Stimulated activated naive B cell treated with anti-CD40 and anti-IgM and Interleukin-4, amounts not matched to agents 10 μg/mL and 1 μg/mL and 100 μg/mL, for 72 hours (primary cell): Measurements from ENCODE around the gene ZBTB9.

Source experiments
- ATAC-seq, 2 donors: fragments of 150-1000 bp; cut with Tn5 transposase; replicated peaks; 2 replicates each; pipeline ENCODE4 v1.10.0; 2021; ENCODE audit warnings: moderate library complexity in 1 of 2
- DNase-seq: peaks from one replicate; pipeline ENCODE4 v3.0.0; 2021
- H3K27ac Mint-ChIP-seq: one replicate; pipeline ENCODE4 v1.8.0; 2022; ENCODE audit warnings: mild to moderate bottlenecking, mixed read lengths
- H3K27me3 Mint-ChIP-seq, 2 donors: one replicate each; pipeline ENCODE4 v1.8.0; 2022; ENCODE audit warnings: mixed read lengths in 2 of 2
- H3K36me3 Mint-ChIP-seq, 2 donors: one replicate each; pipeline ENCODE4 v1.8.0; 2022; ENCODE audit warnings: mixed read lengths in 2 of 2, mild to moderate bottlenecking in 1 of 2
- H3K4me1 Mint-ChIP-seq, 2 donors: one replicate each; pipeline ENCODE4 v1.8.0; 2022; ENCODE audit warnings: mixed read lengths in 2 of 2, mild to moderate bottlenecking in 1 of 2
- H3K4me3 Mint-ChIP-seq, 2 donors: one replicate each; pipeline ENCODE4 v1.8.0; 2022; ENCODE audit warnings: mild to moderate bottlenecking in 2 of 2, mixed read lengths in 2 of 2, moderate library complexity in 1 of 2
- H3K9me3 Mint-ChIP-seq, 2 donors: one replicate each; pipeline ENCODE4 v1.8.0; 2022; ENCODE audit warnings: mixed read lengths in 2 of 2, mild to moderate bottlenecking in 1 of 2

Gene ZBTB9

DNA sequence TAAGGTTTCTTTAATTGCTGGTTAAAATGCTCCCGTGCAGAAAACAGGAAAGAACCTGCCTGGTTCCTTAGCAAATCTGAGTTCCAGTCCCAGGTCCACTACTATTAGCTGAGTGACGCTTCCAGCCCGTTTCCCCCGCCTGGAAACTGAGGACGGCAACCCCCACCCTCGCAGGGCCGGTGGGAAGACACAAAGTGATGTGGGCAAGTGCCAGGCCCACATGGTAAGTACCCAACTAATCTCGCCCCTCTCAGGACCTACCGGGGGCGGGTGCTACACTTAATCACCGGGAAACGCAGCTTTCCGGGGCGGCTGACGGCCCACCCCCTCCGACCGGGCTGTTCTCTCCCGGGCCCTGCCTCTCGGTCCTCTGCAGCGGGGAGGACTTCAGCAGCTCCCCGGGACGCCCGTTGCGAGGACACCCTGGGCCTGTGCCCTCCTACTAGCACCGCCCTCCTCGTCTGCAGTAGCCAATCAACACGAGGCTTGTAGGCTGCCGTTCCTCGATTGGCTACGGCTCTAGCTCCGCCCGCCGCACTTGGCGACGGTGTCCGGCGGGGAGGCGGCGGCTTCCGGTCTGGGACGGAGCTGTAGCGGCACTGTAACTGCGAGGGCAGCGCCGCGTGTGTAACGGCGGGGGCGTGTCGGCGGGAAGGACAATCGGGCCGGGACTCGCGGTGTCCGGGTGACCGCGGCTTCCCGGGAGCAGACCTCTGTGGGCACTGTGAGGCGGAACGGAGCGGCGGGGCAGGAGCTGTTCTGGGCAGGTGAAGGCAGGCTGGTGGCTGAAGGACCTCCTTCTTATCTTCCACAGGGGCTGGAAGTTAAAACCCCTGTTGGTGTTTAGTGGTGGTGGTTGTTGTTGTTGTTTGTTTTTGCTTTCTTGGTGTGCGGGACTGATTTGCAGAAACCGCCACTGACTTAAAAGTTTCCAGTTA, at the start of gene ZBTB9:
Gene ZBTB9, plus strand, starts transcription at position 568 of the 938 bp plus-strand sequence. CDS start 525 bp downstream, outside the sequence.
- Mint-ChIP-seq H3K27ac (peak within 1 kb of the TSS; percentile 91), H3K27me3 (no peaks in the 10 kb centered on the region)

DNA sequence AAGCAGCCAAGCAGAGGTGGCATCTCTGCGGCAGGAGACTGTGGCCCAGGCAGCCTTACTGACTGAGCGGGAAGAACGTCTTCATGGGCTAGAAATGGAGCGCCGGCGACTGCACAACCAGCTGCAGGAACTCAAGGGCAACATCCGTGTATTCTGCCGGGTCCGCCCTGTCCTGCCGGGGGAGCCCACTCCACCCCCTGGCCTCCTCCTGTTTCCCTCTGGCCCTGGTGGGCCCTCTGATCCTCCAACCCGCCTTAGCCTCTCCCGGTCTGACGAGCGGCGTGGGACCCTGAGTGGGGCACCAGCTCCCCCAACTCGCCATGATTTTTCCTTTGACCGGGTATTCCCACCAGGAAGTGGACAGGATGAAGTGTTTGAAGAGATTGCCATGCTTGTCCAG, 49.5 kb upstream of the ZBTB9 start:
- ATAC-seq, result no peak
- H3K36me3 Mint-ChIP-seq, result peaks cover 9 to 14% of the 10 kb centered on the region in 2 donors
- H3K9me3 Mint-ChIP-seq, result no peaks in the 10 kb centered on the region
- H3K4me1 Mint-ChIP-seq, result peaks cover 7 to 8% of the 10 kb centered on the region in 2 donors
- no peak for DNase-seq
- no peak overlapping the region for H3K27ac Mint-ChIP-seq
- H3K4me3 Mint-ChIP-seq, result no peak overlapping the region
- H3K27me3 Mint-ChIP-seq, result no peaks in the 10 kb centered on the region

More for the DNA sequence above, at the start of gene ZBTB9:
- DNase-seq (peak; percentile 93), ATAC-seq (peak; percentile 100)
- peaks cover 23 to 52% of the 10 kb centered on the region in 2 donors for H3K4me1 Mint-ChIP-seq
- peak within 1 kb of the TSS; percentile 95 to 98 for H3K4me3 Mint-ChIP-seq
- peaks cover 18 to 31% of the 10 kb centered on the region in 2 donors for H3K36me3 Mint-ChIP-seq
- no peaks in the 10 kb centered on the region for H3K9me3 Mint-ChIP-seq

DNA sequence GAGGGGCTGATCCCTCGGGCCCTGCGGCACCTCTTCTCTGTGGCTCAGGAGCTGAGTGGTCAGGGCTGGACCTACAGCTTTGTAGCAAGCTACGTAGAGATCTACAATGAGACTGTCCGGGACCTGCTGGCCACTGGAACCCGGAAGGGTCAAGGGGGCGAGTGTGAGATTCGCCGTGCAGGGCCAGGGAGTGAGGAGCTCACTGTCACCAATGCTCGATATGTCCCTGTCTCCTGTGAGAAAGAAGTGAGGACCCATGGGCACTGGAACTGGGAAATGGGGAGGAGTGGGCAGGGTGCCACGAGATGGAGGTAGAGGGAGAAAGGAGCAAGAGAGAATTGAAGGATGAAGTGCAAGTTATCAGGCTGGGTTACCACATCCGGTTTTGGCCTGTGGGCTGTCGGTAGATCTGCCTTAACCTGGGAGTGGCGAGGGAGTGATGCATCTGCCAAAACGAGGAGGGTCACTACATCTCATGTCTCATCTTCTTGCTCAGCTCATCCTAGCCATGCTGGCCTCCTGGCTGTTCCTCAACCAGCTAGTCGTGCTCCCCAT, 48.9 kb upstream of the ZBTB9 start:
- ATAC-seq, result no peak
- H3K27me3 Mint-ChIP-seq, result no peaks in the 10 kb centered on the region
- no peaks in the 10 kb centered on the region for H3K9me3 Mint-ChIP-seq
- H3K4me3 Mint-ChIP-seq, result no peak overlapping the region
- no peak for DNase-seq
- H3K36me3 Mint-ChIP-seq, result peaks cover 9 to 14% of the 10 kb centered on the region in 2 donors
- peak overlapping the region; percentile 47 for H3K27ac Mint-ChIP-seq
- peaks cover 10 to 11% of the 10 kb centered on the region in 2 donors for H3K4me1 Mint-ChIP-seq

GRCh38 chr6:33406126-33406525, 48.2 kb upstream of the ZBTB9 start:
- H3K27ac Mint-ChIP-seq, result peak overlapping the region; percentile 47
- DNase-seq (no peak), ATAC-seq (no peak)
- H3K9me3 Mint-ChIP-seq, result no peaks in the 10 kb centered on the region
- H3K4me3 Mint-ChIP-seq, result no peak overlapping the region
- peaks cover 9 to 14% of the 10 kb centered on the region in 2 donors for H3K36me3 Mint-ChIP-seq
- peaks cover 11% of the 10 kb centered on the region in 2 donors for H3K4me1 Mint-ChIP-seq
- H3K27me3 Mint-ChIP-seq, result no peaks in the 10 kb centered on the region

GRCh38 chr6:33407132-33407718, 47.2 kb upstream of the ZBTB9 start:
- no peak overlapping the region for H3K4me3 Mint-ChIP-seq
- H3K9me3 Mint-ChIP-seq, result no peaks in the 10 kb centered on the region
- DNase-seq, result no peak
- peaks cover 18 to 22% of the 10 kb centered on the region in 2 donors for H3K4me1 Mint-ChIP-seq
- H3K27ac Mint-ChIP-seq, result peak overlapping the region; percentile 25
- no peaks in the 10 kb centered on the region for H3K27me3 Mint-ChIP-seq
- H3K36me3 Mint-ChIP-seq, result peaks cover 9 to 14% of the 10 kb centered on the region in 2 donors
- no peak for ATAC-seq

DNA sequence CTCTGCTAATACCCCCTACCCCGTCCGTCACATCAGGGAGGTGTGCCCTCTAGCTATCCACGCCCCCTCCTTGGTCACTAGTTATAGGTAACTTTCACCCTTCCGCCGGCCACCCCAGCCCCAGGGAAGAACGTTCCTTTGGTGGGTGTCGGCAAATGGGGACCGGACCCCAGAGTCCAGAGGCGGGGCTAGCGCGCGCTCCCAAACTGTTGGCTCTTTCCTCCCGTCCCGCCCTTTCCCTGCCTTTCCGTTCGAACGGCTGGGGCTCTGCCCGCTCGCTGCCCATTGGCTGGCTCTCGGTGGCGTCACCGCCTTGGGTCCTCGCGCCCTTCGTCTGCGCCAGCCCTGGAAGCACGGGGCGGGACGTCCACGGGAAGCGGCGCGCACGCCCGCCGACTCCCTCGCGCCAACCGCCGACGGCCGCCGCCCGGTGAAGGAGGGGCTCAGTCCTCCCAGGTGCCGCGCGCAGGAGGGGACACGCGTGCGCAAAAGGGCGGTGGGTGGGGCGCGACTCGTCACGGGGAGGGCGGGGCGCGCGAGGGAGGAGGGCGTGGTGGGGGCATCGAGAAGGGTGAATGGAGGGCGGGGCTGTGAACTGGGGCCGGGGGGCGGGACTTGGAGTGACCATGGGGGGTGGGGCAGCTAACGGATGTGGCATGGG, 44.2 kb upstream of the ZBTB9 start:
- Mint-ChIP-seq H3K4me3 (peak overlapping the region; percentile 91 to 92), H3K27me3 (no peaks in the 10 kb centered on the region), H3K36me3 (peaks cover 24 to 33% of the 10 kb centered on the region in 2 donors), H3K4me1 (peaks cover 42 to 52% of the 10 kb centered on the region in 2 donors), H3K9me3 (no peaks in the 10 kb centered on the region), H3K27ac (peak overlapping the region; percentile 96)
- peak; percentile 98 for DNase-seq
- peak; percentile 91 to 92 for ATAC-seq

GRCh38 chr6:33410711-33411631, 43.4 kb upstream of the ZBTB9 start, which contains the start of gene PHF1:
TSS of gene PHF1 (plus strand) at chr6:33411014. CDS start at chr6:33412264, 1,250 bp downstream.
- Mint-ChIP-seq H3K27me3 (no peaks in the 10 kb centered on the region), H3K27ac (peak within 1 kb of the TSS; percentile 96), H3K36me3 (peaks cover 28 to 34% of the 10 kb centered on the region in 2 donors), H3K4me1 (peaks cover 48 to 60% of the 10 kb centered on the region in 2 donors), H3K9me3 (no peaks in the 10 kb centered on the region), H3K4me3 (peak within 1 kb of the TSS; percentile 91 to 92)
- DNase-seq, result peak; percentile 83
- peak; percentile 46 to 55 for ATAC-seq

- Mint-ChIP-seq H3K4me1 (peaks cover 53 to 66% of the 10 kb centered on the region in 2 donors), H3K27ac (peak overlapping the region; percentile 87), H3K36me3 (peaks cover 29 to 40% of the 10 kb centered on the region in 2 donors)
Observed at GRCh38 chr6:33411632-33412005, 42.8 kb upstream of the ZBTB9 start.

GRCh38 chr6:33412140-33413009, 42.0 kb upstream of the ZBTB9 start:
- Mint-ChIP-seq H3K27ac (peak overlapping the region; percentile 51), H3K4me1 (peaks cover 59 to 74% of the 10 kb centered on the region in 2 donors), H3K9me3 (no peaks in the 10 kb centered on the region), H3K36me3 (peaks cover 29 to 45% of the 10 kb centered on the region in 2 donors), H3K4me3 (peak overlapping the region; percentile 50 to 92), H3K27me3 (no peaks in the 10 kb centered on the region)
- DNase-seq, result no peak
- ATAC-seq, result no peak

More at GRCh38 chr6:33411632-33412005, 42.8 kb upstream of the ZBTB9 start:
- no peak for DNase-seq
- peak overlapping the region; percentile 91 to 92 for H3K4me3 Mint-ChIP-seq
- no peaks in the 10 kb centered on the region for H3K9me3 Mint-ChIP-seq
- no peak for ATAC-seq
- H3K27me3 Mint-ChIP-seq, result no peaks in the 10 kb centered on the region

DNA sequence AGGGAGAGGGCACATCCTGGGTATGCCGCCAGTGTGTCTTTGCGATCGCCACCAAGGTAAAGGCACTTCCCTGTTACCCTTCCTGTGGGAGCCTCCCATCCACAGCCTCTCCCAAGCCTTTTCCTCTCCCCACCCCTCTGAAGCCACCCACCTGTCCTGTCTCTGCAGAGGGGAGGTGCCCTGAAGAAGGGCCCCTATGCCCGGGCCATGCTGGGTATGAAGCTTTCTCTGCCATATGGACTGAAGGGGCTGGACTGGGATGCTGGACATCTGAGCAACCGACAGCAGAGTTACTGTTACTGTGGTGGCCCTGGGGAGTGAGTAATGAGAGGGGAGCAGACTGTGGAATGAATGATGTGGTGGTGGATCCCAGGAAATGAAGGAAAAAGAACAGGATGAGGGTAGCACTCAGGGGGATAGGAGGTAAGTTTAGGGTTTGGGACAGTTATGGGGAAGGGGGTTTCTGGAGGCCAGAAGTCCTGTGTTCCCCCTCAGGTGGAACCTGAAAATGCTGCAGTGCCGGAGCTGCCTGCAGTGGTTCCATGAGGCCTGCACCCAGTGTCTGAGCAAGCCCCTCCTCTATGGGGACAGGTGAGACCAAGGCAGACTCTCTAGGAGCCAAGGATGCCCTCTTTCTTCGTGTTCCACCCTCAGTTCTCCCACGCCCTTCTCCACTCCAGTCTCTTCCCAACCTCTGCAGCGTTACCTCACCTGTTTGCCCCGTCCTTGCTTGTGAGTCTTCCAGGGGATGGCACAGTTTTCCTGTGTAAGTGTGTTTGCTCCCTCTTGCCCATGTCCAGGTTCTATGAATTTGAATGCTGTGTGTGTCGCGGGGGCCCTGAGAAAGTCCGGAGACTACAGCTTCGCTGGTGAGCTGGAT, 40.9 kb upstream of the ZBTB9 start:
- Mint-ChIP-seq H3K4me3 (peak overlapping the region in 1 of 2 donors; percentile 10), H3K27me3 (no peaks in the 10 kb centered on the region), H3K36me3 (peaks cover 31 to 48% of the 10 kb centered on the region in 2 donors), H3K4me1 (peaks cover 63 to 79% of the 10 kb centered on the region in 2 donors), H3K27ac (peak overlapping the region; percentile 90), H3K9me3 (peaks cover 0 to 3% of the 10 kb centered on the region in 2 donors)
- DNase-seq (no peak), ATAC-seq (no peak)

- peaks cover 64 to 85% of the 10 kb centered on the region in 2 donors for H3K4me1 Mint-ChIP-seq
- peaks cover 29 to 49% of the 10 kb centered on the region in 2 donors for H3K36me3 Mint-ChIP-seq
- H3K9me3 Mint-ChIP-seq, result peaks cover 0 to 4% of the 10 kb centered on the region in 2 donors
- peak overlapping the region; percentile 31 to 41 for H3K4me3 Mint-ChIP-seq
- no peaks in the 10 kb centered on the region for H3K27me3 Mint-ChIP-seq
- DNase-seq, result no peak
- ATAC-seq, result no peak
- H3K27ac Mint-ChIP-seq, result peak overlapping the region; percentile 90
Observed at GRCh38 chr6:33414592-33415271, 39.6 kb upstream of the ZBTB9 start.
